DND-41 (cell line): Measurements from ENCODE around the gene PRXL2B.

Experiments
- EZH2 ChIP-seq: IDR thresholded peaks from 3 replicates; pipeline ENCODE4 v1.6.1; 2012; ENCODE audit warnings: borderline replicate concordance, low read depth, mild to moderate bottlenecking, moderate library complexity, low read length, inconsistent platforms; ENCODE audit not compliant: severe bottlenecking
- TF ChIP-seq, protein P1 (sequence below): IDR thresholded peaks from 2 replicates; pipeline ENCODE4 v1.5.1; 2012; ENCODE audit warnings: borderline replicate concordance, low read length, moderate library complexity, mild to moderate bottlenecking; ENCODE audit not compliant: poor library complexity, severe bottlenecking; ENCODE audit errors: extremely low read depth

DNA sequence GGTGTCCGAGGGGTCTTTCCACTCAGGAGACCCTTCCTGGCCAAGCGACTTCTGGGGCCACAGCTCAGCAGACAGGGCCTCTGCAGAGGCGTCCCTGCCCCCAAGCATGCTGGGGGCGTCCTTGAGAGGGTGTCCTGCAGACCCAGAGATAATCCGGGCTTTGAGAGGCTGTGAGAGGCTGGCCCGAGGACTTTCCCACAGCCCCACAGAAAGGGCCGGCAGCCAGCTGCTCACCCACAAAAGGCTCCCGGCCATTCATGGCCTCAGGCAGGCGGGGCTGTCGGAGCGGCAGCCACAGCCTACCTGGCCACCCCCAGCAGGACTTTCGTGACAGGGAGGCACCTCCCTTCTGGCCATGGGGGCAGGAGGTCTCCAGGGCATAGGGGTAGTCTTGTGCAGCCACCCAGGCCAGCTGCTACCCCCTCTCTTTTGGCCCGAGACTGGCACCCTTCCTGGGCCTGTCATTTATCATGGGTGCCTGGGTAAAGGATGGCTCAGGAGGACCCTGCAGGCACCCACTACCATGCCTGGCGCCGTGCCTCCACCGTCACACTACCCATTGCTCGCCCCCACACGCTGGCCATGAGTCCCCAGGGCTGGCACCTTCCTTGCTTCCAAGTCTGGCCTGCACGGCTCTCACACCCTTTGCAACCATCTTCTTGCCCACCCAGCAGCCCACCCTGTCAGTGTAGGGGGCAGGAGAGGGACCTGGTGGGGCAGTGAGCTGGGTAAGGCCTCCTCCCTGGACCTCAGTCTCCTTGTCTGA, 41.5 kb upstream of the PRXL2B start:
- TF ChIP-seq, protein P1, sequence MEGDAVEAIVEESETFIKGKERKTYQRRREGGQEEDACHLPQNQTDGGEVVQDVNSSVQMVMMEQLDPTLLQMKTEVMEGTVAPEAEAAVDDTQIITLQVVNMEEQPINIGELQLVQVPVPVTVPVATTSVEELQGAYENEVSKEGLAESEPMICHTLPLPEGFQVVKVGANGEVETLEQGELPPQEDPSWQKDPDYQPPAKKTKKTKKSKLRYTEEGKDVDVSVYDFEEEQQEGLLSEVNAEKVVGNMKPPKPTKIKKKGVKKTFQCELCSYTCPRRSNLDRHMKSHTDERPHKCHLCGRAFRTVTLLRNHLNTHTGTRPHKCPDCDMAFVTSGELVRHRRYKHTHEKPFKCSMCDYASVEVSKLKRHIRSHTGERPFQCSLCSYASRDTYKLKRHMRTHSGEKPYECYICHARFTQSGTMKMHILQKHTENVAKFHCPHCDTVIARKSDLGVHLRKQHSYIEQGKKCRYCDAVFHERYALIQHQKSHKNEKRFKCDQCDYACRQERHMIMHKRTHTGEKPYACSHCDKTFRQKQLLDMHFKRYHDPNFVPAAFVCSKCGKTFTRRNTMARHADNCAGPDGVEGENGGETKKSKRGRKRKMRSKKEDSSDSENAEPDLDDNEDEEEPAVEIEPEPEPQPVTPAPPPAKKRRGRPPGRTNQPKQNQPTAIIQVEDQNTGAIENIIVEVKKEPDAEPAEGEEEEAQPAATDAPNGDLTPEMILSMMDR = no peak
- no peak for TF ChIP-seq EZH2
